Stimulated activated naive CD4-positive, alpha-beta T cell treated with Interleukin-2 at 50 U/mL for 16 hours (primary cell): ENCODE data around the gene C2.
"Not testable (repeated sequence)": the region's sequence is repeated elsewhere in the genome, so short reads cannot be mapped to it uniquely, and the experiment has no call there.

ENCODE experiments used
- DNase-seq: peaks from one replicate; lab custom pipeline; 2025; lab: John Stamatoyannopoulos, UW

Gene C2

DNA sequence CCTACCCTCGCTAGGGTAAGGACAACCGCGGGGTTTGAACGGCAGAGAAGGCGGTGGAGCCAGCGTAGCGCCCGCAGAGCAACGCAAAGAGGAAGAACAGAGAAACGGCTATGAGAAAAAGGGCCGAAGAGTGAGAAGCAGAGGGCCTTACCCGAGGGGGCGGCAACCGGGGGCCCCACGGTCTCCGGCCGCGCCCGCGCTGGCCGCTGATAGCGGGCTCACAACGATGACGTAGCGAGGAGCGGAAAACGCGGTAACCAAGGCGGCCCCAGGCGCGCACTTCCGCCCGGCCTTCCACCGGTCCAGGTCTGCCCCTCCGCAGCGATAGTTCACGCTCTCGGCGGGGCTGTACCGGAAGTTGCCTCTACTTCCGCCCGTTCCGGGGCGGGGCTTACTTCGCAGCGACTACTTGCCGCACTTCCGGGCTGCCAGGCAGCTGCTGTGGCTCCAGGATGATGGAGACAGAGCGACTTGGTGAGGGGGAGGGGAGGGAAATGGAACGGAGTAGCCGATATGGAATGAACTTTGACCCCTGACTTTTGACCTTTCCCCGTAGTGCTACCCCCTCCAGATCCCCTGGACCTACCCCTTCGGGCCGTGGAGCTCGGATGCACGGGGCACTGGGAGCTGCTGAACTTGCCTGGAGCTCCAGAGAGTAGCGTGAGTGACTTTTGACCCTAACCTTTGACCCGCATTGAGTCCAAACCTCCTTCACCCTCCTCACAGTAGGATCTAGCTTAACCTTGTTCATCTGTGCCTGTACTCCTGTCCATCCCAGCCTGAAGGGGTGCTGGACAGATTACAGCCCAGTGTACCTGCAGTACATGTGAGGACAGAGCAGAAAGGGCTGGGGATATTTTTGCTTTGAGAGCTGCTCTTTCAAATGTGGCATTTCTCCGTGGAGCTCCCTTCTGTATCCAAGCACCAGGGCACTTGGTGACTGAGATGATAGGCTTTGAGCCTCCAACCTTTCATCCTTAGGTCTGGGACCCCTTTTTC is 31.5 kb downstream of the C2 start, which contains the start of the genes NELFE and SKIC2:
NELFE (minus strand) TSS at position 231 of the 999 bp plus-strand sequence. CDS start 525 bp downstream, outside the sequence.
SKIC2 (plus strand) TSS at position 435 of the 999 bp plus-strand sequence; CDS start at position 453, 18 bp downstream.
- DNase-seq, result peak; percentile 96

DNA sequence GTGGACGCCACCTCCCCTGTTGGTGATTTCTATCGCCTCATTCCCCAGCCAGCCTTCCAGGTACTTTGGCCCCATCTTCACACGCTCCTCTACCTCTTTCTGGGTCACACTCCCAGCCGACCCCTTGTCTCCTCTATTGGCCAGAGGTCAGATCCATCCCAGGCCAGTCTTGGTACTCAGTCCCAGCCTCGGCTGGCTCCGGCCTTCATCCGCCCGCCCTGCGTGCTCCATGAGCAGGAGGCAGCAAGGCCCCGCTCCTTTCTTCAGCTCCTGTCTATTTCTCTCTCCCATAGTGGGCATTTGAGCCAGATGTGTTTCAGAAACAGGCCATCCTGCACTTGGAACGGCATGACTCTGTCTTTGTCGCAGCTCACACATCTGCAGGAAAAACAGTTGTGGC is 34.1 kb downstream of the C2 start:
- DNase-seq, result no peak

DNA sequence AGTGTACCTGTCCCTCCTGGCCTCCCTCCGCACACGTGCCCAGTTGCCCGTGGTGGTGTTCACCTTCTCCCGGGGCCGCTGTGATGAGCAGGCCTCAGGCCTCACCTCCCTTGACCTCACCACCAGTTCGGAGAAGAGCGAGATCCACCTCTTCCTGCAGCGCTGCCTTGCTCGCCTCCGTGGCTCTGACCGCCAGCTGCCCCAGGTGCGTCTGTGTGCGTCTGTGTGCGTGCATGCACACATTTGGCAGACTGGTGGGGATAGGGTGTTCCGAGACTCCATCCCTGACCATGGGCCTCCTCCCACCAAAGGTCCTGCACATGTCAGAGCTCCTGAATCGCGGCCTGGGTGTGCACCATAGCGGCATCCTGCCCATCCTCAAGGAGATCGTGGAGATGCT is 36.4 kb downstream of the C2 start:
- no peak for DNase-seq

DNA sequence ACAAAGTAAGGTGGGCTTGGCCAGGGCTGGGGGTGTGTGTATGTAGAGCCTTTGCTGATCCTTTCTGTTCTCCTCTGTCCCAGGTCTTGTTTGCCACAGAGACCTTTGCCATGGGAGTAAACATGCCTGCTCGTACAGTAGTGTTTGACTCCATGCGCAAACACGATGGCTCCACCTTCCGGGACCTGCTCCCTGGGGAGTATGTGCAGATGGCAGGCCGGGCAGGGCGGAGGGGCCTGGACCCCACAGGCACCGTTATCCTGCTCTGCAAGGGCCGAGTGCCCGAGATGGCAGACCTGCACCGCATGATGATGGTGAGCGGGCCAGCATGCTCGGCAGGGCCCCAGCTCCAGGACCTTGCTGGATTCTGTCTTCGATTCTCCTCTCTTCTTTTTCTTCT is 38.2 kb downstream of the C2 start:
- DNase-seq, result no peak

DNA sequence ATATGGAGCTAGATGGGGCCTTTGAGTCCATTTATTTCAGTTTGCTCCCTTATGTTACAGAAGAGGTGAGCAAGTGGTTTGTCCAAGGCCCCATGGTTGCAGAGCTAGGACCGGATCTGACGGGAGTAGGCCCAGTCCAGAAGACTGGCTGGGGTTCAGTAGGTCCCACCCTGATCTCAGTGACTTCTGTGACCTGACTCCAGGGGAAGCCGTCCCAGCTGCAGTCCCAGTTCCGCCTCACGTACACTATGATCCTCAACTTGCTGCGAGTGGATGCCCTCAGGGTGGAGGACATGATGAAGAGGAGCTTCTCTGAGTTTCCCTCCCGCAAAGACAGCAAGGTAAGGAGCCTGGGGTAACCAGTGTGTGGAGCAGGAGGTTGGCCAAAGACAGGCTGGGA is 39.0 kb downstream of the C2 start:
- no peak for DNase-seq

DNA sequence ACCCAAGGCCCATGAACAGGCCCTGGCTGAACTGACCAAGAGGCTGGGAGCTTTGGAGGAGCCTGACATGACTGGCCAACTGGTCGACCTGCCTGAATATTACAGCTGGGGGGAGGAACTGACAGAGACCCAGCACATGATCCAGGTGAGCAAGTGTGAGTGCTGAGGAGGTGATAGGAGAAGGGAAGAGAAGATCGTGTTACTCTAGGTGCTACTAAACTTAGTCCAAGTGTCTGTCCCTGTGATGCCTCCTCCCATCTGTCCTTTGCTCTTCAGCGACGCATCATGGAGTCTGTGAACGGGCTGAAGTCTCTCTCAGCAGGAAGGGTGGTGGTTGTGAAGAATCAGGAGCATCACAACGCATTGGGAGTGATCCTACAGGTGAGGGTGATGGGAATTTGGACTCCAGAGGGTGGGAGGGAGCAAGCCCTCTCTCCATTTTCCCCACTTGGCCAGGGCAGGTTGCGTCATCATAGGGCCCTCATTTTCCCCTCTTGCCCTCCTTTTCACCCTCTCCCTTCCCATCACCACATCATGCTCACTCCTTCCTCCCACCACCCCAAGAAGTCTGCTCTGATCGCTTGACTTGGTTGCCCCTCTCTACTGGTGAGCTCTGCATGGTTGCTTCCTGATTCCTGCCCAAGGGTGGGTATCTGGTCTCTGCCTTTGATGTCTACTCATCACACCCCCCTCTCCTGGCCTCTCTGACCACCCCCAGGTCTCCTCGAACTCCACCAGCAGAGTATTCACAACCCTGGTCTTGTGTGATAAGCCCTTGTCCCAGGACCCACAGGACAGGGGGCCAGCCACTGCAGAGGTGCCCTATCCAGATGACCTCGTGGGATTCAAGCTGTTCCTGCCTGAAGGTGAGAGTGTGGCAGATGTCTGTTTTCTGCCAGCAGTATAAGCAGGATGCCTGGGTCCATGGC is 39.7 kb downstream of the C2 start:
- no peak for DNase-seq

DNA sequence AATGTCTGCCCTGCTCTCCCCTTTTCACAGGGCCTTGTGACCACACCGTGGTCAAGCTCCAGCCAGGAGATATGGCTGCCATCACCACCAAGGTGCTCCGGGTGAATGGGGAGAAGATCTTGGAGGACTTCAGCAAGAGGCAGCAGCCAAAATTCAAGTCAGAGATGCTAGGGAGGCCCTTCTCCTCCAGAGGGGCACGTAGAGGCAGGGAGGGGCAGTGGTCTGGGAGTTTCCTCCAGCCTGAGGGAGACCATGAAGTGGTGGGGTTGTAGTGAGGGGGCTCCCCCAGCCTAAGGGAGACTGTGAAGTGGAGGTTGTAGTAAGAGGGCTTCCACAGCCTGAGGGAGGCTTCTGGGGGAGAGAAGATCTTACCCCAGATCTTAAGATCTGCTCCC is 40.4 kb downstream of the C2 start:
- DNase-seq, result no peak

DNA sequence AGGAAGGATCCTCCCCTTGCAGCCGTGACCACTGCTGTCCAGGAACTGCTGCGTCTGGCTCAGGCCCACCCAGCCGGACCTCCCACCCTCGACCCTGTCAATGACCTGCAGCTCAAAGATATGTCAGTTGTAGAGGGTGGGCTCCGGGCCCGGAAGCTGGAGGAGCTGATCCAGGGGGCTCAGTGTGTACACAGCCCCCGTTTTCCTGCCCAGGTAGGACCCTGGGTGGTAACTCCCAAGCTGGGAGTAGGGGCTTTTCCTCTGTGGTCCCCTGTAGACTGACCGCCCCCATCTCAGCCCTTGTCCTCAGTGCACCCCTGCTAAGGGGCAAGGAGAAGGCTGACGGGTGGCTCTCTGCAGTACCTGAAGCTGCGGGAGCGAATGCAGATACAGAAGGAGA is 40.8 kb downstream of the C2 start:
- no peak for DNase-seq

DNA sequence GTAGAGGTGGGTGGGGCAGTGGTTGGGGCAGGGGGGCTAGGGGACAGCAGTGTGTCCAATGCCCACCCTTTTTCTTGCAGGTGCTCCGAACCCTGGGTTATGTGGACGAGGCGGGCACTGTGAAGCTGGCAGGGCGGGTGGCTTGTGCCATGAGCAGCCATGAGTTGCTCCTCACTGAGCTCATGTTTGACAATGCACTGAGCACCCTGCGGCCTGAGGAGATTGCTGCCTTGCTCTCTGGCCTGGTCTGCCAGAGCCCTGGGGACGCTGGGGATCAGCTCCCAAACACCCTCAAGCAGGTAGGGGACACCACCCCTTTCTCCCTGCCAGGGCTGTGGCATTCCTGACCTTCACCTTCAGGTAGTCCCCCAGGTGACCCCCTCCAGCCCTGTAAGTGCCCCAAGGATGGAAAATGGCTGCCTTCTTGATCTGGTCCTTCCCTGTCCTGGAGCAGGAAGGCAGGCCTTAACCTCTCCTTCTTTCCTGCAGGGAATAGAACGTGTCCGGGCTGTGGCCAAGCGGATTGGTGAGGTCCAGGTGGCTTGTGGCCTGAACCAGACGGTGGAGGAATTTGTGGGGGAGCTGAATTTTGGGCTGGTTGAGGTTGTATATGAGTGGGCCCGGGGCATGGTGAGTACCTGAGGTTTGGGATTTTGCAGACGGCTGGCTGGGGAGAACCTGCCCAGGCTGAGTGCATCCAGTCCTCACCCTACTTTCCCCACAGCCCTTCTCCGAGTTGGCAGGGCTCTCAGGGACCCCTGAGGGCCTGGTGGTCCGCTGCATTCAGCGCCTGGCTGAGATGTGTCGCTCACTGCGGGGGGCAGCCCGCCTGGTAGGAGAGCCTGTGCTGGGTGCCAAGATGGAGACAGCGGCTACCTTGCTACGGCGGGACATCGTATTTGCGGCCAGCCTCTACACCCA is 41.5 kb downstream of the C2 start:
- DNase-seq, result no peak

DNA sequence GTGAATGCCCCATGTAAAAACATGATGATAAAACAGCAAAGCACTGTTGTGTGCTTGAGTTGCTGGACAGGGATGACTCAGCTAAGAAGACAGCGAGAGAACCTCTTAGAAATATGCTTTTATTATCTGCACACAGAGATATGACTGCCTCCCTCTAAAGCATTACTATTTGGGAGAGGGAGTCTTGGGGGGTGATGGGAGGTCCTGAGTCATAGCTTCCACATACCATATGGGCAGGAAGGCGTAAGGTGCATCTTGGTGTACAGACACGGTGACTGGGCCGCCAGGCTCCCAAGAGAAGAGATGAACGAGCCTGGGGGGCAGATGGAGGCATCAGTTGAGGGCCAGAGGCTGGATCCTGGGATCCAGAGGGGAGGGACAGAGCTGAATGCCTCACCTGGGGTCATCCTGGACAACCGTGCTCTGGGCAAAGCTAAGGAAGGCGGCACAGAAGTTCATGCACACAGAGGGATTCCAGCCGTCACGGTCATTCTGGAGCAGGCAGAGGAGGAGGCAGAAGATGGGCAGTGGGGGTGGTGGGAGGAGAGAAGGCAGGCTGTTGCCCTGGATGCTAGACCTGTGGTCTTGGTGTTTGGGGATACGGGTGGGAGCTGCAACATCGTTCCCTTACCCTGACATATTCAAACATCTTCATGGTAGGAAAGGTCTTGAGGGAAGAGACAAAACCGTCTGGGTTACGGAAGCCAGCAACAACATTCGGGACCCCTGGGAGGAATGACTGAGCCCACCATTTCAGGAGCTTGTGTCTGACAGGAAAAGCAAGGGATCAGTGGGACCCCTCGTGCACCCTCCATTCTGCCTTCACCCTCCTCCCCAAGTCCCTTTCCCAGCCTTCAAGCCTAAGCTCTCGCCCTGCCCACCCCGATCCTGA is 42.4 kb downstream of the C2 start:
- DNase-seq, result no peak

DNA sequence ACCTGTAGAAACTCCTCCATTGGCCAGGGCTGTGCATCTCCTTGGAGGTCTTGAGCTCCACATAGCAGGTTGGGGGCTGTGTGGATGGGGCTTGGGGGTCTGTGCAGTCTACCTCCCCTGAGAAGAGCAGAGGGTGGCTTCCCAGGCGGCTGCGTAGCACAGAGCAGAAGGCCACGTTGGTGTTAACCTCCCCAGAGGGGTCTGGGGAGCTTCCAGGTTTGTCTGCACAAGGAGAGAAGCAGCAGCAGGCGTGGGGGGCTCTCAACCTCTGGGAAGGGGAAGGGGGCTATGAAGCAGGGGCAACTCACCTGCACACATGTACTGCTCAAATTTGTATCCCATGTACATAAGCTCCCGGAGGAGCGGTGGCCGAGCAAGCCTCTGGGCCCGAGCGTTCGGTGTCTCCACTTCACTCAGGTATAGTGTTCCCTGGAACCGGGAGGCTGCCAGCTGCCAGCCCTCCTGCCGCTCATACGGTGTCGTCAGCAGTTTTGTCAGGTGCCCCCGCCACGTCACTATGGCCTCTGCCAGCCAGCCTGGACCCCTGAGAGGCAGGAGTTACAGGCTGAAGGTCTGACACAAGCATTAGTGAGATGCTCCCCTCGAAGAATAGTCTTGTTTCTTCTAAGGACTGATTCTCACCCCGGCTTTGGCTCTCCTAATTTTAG is 43.2 kb downstream of the C2 start:
- DNase-seq, result no peak

DNA sequence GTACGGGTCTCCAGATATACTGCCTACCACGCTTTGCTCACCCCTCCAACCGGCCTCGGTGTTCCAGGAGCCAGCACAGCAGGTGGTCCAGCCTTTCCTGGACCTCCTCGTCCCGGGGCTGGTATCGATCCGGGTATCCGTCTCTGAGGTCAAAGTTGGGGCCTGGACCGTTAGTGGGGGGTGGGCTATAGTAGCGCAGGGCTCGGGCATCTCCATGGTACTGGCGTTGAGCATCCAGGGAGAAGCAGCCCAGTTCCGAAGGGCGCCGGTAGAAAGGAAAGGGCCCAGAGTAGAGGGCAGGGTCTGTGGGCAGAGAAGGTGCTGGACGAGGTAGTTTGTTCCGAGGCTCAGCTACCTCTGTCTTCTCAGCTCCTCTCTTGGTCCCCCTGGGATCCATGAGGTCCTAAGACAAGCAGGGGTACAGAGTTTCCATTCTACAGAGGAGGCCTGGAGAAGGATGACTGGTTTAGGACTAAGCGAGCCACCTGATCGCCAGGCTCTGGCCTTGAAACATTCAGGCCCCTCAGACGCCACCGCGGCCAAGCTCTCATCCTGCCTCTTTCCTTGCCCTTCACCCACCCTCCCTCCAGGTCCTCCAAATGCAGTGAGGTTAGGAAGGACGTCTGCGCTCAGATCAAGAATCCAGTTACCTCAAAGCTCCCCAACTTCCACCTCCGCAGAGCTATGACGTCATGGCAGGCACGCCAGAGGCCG is 43.9 kb downstream of the C2 start:
- DNase-seq, result no peak

DNA sequence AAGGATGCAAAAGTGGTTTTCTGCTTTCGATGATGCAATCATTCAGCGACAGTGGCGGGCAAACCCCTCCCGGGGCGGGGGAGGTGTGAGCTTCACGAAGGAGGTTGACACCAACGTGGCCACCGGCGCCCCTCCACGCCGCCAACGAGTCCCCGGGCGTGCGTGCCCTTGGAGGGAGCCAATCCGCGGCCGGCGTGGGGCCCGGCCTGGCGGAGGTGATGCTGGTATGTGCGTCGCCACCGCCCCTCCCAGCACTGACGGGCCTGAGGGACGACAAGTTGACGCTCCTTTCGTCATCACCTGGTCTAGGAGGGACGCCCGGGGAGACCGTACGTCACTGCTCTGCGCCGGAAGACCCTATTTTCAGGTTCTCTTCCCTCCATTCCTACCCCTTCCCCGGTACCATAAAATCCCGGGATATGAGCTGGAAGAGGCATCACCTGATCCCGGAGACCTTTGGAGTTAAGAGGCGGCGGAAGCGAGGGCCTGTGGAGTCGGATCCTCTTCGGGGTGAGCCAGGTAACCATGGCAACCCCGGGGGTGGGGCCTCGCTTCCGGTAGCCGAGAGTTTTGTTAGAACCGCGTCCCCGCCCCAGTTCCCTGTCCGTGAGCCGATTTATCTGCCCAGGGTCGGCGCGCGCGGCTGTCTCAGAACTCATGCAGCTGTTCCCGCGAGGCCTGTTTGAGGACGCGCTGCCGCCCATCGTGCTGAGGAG is 44.6 kb downstream of the C2 start, which contains the start of gene DXO:
DXO (minus strand) TSS at position 146 of the 716 bp plus-strand sequence. CDS start 463 bp downstream, outside the sequence.
- DNase-seq, result peak; percentile 98

DNA sequence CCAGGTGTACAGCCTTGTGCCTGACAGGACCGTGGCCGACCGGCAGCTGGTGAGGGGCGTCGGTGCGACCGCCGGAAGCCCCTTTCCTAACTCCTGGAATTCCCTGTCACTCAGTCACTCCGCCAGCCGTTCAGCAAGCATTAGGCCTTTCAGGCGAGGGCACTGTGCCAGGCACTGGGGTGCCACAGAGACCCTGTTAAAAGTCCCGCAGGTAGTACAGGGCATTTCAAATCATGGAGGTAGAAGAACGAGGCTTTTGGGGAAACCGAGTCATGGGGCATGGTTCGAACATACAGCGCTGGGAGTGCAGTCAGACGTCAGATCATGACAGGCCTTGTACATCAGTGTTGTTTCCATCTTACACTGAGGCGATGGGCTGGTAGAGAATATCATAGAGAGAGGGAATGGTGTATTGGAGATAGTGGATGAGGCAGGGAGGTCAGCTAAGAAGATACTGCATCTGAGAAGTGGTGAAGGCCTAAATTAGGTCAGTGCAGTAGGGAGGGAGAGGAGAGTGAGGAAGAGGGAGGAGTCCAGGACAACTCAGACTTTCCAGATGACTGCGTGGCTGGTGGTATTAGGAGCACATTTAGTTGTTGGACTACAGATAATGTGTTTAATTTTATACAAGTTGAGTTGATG is 45.3 kb downstream of the C2 start:
- peak; percentile 12 for DNase-seq

DNA sequence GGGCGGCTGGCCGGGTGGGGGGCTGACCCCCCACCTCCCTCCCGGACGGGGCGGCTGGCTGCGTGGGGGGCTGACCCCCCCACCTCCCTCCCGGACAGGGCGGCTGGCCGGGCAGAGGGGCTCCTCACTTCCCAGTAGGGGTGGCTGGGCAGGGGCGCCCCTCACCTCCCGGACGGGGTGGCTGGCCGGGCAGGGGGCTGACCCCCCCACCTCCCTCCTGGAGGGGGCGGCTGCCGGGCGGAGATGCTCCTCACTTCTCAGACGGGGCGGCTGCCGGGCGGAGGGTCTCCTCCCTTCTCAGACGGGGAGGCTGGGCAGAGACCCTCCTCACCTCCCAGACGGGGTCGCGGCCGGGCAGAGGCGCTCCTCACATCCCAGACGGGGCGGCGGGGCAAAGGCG is 48.5 kb downstream of the C2 start:
- not testable (repeated sequence) for DNase-seq

DNA sequence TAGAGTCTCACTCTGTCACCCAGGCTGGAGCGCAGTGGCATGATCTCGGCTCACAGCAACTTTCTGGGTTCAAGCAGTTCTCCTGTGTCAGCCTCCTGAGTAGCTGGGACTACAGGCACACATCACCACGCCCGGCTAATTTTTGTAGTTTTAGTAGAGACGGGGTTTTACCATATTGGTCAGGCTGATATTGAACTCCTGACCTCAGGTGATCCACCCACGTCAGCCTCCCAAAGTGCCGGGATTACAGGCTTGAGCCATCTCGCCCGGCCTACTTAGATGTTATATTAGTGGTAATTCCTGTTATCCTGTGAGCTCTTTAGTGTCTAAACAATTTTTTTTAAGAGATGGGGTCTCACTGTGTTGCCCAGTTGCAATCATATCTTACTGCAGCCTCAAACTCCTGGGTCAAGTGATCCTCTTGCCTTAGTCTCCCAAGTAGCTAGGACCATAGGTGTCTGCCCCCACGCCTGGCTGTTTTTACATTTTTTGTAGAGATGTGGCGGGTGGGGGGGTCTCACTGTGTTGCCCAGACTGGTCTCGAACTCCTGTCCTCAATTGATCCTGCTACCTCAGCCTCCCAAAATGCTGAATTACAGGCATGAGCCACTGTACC is 50.4 kb downstream of the C2 start:
- DNase-seq, result no peak

DNA sequence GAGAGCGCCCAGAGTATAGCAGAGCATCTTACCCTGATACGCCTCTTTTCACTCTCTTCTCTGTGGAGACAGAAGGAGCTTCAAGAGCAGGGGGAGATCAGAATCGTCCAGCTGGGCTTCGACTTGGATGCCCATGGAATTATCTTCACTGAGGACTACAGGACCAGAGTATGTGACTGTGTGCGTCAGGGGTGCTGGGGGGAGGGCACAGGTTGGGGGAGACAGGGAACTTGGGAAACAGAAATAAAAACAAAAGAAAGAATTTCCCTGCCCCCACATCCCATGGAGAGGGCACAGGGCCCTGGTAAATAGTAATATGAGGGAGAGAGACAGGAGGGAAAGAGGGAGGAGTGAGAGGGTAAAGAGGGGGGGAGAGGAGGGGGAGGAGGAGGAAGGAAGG is 51.3 kb downstream of the C2 start:
- DNase-seq, result no peak
